Astrocyte (in vitro differentiated cells and primary cell): ENCODE measurements around the gene ZNF689. TPM values are rescaled to one million over a fixed set of nuclear protein-coding genes. Genes with fewer than 3 reads are reported as not detected.

ENCODE experiments used
- DNase-seq: peaks from one replicate; pipeline ENCODE4 v3.0.0-alpha.2; 2010; ENCODE audit warnings: low read depth
- FAIRE-seq: peaks from 2 replicates; lab custom pipeline; 2011; peaks lifted over from hg19 to GRCh38; lab: Jason Lieb, UNC
- H2AFZ ChIP-seq: 2 replicates; pipeline ENCODE4 v1.6.0; 2012; ENCODE audit warnings: low read depth, low read length, inconsistent platforms
- H3K27ac ChIP-seq: 2 replicates; pipeline ENCODE4 v1.5.1; 2011; ENCODE audit warnings: low read depth, low read length, inconsistent platforms
- H3K27me3 ChIP-seq: 2 replicates; pipeline ENCODE4 v1.6.0; 2011; ENCODE audit warnings: low read length, inconsistent platforms; ENCODE audit not compliant: insufficient read depth
- H3K36me3 ChIP-seq: 2 replicates; pipeline ENCODE4 v1.5.1; 2011; ENCODE audit warnings: low read length, inconsistent platforms; ENCODE audit not compliant: insufficient read depth
- H3K4me1 ChIP-seq: 2 replicates; pipeline ENCODE4 v1.5.1; 2011; ENCODE audit warnings: low read length, inconsistent platforms; ENCODE audit not compliant: insufficient read depth
- H3K4me2 ChIP-seq: 2 replicates; pipeline ENCODE4 v1.6.0; 2012; ENCODE audit warnings: low read length, inconsistent platforms
- H3K4me3 ChIP-seq: 2 replicates; pipeline ENCODE4 v1.5.1; 2011; ENCODE audit warnings: low read depth, mild to moderate bottlenecking, low read length, inconsistent platforms; ENCODE audit not compliant: insufficient read depth
- H3K79me2 ChIP-seq: 2 replicates; pipeline ENCODE4 v1.6.0; 2012; ENCODE audit warnings: mild to moderate bottlenecking, low read length, inconsistent platforms; ENCODE audit not compliant: insufficient read depth
- H3K9ac ChIP-seq: 2 replicates; pipeline ENCODE4 v1.6.0; 2012; ENCODE audit warnings: mild to moderate bottlenecking, low read length, inconsistent platforms
- H3K9me3 ChIP-seq: 2 replicates; pipeline ENCODE4 v1.5.1; 2012; ENCODE audit warnings: low read depth, mild to moderate bottlenecking, low read length, inconsistent platforms; ENCODE audit not compliant: insufficient read depth
- H4K20me1 ChIP-seq: 2 replicates; pipeline ENCODE4 v1.6.0; 2012; ENCODE audit warnings: low read length, inconsistent platforms; ENCODE audit not compliant: insufficient read depth
- H3K27ac Mint-ChIP-seq: one replicate; pipeline ENCODE4 v1.8.0; 2021; ENCODE audit warnings: mild to moderate bottlenecking, mixed read lengths; ENCODE audit not compliant: unreplicated experiment
- H3K27me3 Mint-ChIP-seq: one replicate; pipeline ENCODE4 v1.8.0; 2021; ENCODE audit warnings: low read depth, mixed read lengths; ENCODE audit not compliant: unreplicated experiment
- H3K36me3 Mint-ChIP-seq: one replicate; pipeline ENCODE4 v1.8.0; 2021; ENCODE audit warnings: low read depth, mixed read lengths; ENCODE audit not compliant: unreplicated experiment
- H3K4me1 Mint-ChIP-seq: one replicate; pipeline ENCODE4 v1.8.0; 2021; ENCODE audit warnings: low read depth, mixed read lengths; ENCODE audit not compliant: unreplicated experiment
- H3K4me3 Mint-ChIP-seq: one replicate; pipeline ENCODE4 v1.8.0; 2021; ENCODE audit warnings: mild to moderate bottlenecking, moderate library complexity, mixed read lengths; ENCODE audit not compliant: unreplicated experiment
- H3K9me3 Mint-ChIP-seq: one replicate; pipeline ENCODE4 v1.8.0; 2021; ENCODE audit warnings: mild to moderate bottlenecking, mixed read lengths; ENCODE audit not compliant: unreplicated experiment
- CTCF ChIP-seq: IDR thresholded peaks from 2 replicates; pipeline ENCODE4 v1.5.1; 2011; ENCODE audit warnings: low read depth, mild to moderate bottlenecking, inconsistent platforms, low read length, moderate library complexity; ENCODE audit not compliant: insufficient read depth
- EZH2 ChIP-seq: IDR thresholded peaks from 2 replicates; pipeline ENCODE4 v1.6.1; 2012; ENCODE audit warnings: mild to moderate bottlenecking, low read length, inconsistent platforms; ENCODE audit not compliant: insufficient read depth
- total RNA-seq: library from RNA; stranded (reverse); gene quantifications from 2 replicates; pipeline ENCODE4 v1.2.1, GENCODE V29; 2021

ZNF689 gene
- total RNA-seq, 1 donor from 2014 or later, result 7.5 TPM

- no peak overlapping the region for H3K9ac ChIP-seq
- H3K27me3 ChIP-seq, result no peaks in the 10 kb centered on the region
- no peak overlapping the region for H3K27ac ChIP-seq
- no peak overlapping the region for H3K4me2 ChIP-seq
- TF ChIP-seq CTCF (no peak), EZH2 (no peak)
- no peak overlapping the region for H3K27ac Mint-ChIP-seq
- FAIRE-seq, result no peak
- no peak overlapping the region for H2AFZ ChIP-seq
- H3K36me3 ChIP-seq, result peaks cover 17% of the 10 kb centered on the region
- H3K79me2 ChIP-seq, result peaks cover 37% of the 10 kb centered on the region
- DNase-seq, result no peak
- H3K36me3 Mint-ChIP-seq, result peaks cover 17% of the 10 kb centered on the region
- no peaks in the 10 kb centered on the region for H3K9me3 Mint-ChIP-seq
- no peak overlapping the region for H3K4me3 ChIP-seq
- H3K27me3 Mint-ChIP-seq, result no peaks in the 10 kb centered on the region
- peaks cover 24% of the 10 kb centered on the region for H4K20me1 ChIP-seq
- H3K4me3 Mint-ChIP-seq, result peak overlapping the region; percentile 29
- H3K4me1 Mint-ChIP-seq, result peaks cover 21% of the 10 kb centered on the region
- H3K4me1 ChIP-seq, result peaks cover 20% of the 10 kb centered on the region
- H3K9me3 ChIP-seq, result no peaks in the 10 kb centered on the region
These were observed 46.2 kb upstream of the ZNF689 start for GRCh38 chr16:30656388-30656787.

- H3K4me1 ChIP-seq, result peaks cover 16% of the 10 kb centered on the region
- no peak for DNase-seq
- H3K27ac Mint-ChIP-seq, result peak overlapping the region; percentile 34
These were observed 45.7 kb upstream of the ZNF689 start for GRCh38 chr16:30655815-30656347.

More at GRCh38 chr16:30655815-30656347, 45.7 kb upstream of the ZNF689 start:
- H3K36me3 Mint-ChIP-seq, result peaks cover 13% of the 10 kb centered on the region
- H3K27ac ChIP-seq, result no peak overlapping the region
- peaks cover 18% of the 10 kb centered on the region for H3K4me1 Mint-ChIP-seq
- H2AFZ ChIP-seq, result no peak overlapping the region
- peaks cover 19% of the 10 kb centered on the region for H4K20me1 ChIP-seq
- no peaks in the 10 kb centered on the region for H3K27me3 ChIP-seq
- no peak overlapping the region for H3K9ac ChIP-seq
- no peak overlapping the region for H3K4me3 Mint-ChIP-seq
- no peaks in the 10 kb centered on the region for H3K27me3 Mint-ChIP-seq
- no peak for TF ChIP-seq EZH2
- TF ChIP-seq CTCF, result no peak
- no peak overlapping the region for H3K4me3 ChIP-seq
- no peak for FAIRE-seq
- H3K4me2 ChIP-seq, result no peak overlapping the region
- H3K9me3 ChIP-seq, result no peaks in the 10 kb centered on the region
- peaks cover 35% of the 10 kb centered on the region for H3K79me2 ChIP-seq
- H3K36me3 ChIP-seq, result peaks cover 17% of the 10 kb centered on the region
- no peaks in the 10 kb centered on the region for H3K9me3 Mint-ChIP-seq
